GM12872 (cell line): ENCODE results near the gene PPP1R1B.

Experiments
- TF ChIP-seq, protein P1 (sequence below): IDR thresholded peaks from 3 replicates; pipeline ENCODE4 v1.5.1; 2011; ENCODE audit warnings: low read depth, mild to moderate bottlenecking, low read length, moderate library complexity; ENCODE audit not compliant: insufficient read depth

PPP1R1B gene

DNA sequence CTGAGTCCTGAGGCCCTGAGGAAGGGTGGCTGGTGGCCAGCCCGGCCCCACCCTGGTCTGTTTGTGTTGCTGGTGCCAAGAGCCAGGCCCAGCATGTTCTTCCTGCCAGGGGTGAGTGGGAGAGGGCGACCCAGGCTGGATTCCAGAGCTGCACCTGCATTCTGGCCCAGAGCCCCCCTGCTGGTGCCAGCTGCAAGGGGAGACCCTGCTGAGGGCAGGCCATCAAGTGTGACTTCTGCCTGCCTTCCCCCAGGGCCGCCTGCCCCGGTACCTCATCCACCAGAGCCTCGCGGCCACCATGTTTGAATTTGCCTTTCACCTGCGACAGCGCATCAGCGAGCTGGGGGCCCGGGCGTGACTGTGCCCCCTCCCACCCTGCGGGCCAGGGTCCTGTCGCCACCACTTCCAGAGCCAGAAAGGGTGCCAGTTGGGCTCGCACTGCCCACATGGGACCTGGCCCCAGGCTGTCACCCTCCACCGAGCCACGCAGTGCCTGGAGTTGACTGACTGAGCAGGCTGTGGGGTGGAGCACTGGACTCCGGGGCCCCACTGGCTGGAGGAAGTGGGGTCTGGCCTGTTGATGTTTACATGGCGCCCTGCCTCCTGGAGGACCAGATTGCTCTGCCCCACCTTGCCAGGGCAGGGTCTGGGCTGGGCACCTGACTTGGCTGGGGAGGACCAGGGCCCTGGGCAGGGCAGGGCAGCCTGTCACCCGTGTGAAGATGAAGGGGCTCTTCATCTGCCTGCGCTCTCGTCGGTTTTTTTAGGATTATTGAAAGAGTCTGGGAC is 36.0 kb downstream of the PPP1R1B start:
- TF ChIP-seq, protein P1, sequence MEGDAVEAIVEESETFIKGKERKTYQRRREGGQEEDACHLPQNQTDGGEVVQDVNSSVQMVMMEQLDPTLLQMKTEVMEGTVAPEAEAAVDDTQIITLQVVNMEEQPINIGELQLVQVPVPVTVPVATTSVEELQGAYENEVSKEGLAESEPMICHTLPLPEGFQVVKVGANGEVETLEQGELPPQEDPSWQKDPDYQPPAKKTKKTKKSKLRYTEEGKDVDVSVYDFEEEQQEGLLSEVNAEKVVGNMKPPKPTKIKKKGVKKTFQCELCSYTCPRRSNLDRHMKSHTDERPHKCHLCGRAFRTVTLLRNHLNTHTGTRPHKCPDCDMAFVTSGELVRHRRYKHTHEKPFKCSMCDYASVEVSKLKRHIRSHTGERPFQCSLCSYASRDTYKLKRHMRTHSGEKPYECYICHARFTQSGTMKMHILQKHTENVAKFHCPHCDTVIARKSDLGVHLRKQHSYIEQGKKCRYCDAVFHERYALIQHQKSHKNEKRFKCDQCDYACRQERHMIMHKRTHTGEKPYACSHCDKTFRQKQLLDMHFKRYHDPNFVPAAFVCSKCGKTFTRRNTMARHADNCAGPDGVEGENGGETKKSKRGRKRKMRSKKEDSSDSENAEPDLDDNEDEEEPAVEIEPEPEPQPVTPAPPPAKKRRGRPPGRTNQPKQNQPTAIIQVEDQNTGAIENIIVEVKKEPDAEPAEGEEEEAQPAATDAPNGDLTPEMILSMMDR = no peak

DNA sequence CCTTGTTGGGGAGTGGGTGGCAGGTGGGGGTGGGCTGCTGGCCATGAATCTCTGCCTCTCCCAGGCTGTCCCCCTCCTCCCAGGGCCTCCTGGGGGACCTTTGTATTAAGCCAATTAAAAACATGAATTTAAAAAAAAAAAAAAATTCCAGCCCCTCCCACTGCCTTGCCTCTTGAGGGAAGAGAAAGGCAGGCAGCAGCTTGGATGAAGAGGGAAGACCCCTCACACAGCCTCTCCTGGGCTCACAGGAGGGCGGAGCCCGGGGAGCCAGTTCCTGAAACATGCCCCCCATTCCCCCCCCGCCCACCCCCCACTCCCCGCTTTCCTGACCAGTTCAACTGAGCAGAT is 36.6 kb downstream of the PPP1R1B start:
- TF ChIP-seq, protein P1 = no peak

DNA sequence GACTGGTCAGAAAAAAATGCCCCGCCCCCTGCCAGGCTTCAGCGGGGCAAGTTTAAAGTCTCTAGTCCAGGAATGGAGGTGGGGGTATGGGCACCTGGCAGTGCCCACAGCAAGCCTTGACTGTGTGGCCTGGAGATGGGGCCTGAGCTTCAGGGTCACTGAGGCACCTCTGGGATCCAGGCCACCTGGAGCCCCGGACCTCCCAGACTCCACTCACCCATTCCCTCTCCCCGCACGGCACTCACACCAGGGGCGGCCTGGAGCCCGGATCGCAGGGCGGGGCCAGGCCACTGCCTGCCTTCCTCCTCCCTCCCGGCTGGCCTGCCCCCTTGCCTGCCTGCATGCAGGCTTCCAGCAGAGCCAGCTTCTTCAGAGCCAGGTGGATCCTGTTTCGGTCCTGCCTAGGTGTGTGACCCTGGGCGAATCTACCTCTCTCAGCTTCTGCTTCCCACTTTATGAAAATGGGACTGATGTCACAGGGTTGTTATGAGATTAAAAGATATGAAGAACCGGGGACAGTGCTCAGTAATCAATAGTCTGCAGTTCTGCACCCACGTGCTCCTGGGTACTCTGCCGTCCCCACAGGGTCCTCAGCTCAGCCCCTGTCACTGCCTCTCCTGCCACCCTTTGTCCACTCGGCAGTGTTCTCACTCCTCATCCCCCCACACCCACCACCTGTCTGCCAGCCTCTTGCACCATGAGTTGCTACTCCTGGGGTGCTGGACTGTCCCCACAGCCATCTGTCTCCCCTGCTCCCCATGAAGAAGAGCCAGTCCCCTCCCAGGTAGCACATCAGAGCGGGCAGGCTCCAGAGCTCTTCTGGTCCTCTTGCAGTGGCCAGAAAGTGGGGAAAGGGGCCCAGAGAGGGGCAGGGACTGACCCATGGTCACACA is 37.2 kb downstream of the PPP1R1B start:
- TF ChIP-seq, protein P1 = no peak

DNA sequence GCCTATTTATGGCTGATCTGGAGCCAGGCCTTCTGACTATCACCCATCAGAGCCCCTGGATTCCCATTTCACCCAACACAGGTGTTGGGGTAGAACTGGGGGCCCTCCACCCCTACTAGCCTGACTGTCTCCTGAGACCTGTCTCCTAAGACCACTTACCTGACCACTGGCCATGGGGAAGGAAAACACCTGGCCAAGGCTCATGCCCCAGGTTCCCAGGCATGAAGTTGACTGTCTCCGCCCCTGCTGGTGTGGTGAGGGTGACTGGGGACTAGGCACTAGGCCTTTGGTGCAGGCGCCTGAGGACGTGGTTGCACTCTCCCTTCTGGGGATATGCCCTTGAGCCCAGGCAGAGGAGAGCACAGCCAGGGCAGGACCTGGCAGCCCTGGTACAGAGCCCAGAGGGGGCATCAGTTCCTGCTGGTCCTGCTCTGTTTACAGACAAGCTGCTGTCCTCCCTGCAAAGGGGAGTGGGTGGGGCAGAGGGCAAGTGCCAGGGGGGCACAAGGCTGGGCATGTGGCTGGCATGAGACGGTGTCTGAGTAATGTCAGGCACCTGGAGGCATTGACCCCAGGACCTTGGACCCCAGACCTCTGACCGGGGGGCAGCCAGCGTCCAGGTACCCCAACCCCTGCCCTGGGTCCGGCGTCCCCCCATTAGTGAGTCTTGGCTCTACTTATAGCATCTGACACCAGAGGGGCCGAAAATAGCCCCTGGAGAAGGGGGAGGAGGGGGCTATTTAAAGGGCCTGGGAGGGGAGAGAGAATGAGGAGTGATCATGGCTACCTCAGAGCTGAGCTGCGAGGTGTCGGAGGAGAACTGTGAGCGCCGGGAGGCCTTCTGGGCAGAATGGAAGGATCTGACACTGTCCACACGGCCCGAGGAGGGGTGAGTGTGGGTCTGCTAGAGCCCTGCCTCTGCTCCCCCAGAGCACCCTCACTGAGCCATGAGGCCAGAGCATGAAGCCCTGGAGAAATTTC is 38.1 kb downstream of the PPP1R1B start, which contains the start of gene TCAP:
TSS of gene TCAP (plus strand) at position 769 of the 981 bp plus-strand sequence. CDS start at position 780, 11 bp downstream.
- TF ChIP-seq, protein P1 = no peak

DNA sequence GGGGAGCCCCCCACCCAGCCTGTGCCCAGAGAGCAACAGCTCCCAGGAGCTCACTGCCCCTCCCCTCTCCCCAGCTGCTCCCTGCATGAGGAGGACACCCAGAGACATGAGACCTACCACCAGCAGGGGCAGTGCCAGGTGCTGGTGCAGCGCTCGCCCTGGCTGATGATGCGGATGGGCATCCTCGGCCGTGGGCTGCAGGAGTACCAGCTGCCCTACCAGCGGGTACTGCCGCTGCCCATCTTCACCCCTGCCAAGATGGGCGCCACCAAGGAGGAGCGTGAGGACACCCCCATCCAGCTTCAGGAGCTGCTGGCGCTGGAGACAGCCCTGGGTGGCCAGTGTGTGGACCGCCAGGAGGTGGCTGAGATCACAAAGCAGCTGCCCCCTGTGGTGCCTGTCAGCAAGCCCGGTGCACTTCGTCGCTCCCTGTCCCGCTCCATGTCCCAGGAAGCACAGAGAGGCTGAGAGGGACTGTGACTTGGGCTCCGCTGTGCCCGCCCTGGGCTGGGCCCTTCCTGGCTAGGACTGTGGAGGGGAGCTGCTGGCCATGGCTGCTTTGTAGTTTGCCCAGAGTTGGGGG is 39.0 kb downstream of the PPP1R1B start:
- TF ChIP-seq, protein P1 = no peak

DNA sequence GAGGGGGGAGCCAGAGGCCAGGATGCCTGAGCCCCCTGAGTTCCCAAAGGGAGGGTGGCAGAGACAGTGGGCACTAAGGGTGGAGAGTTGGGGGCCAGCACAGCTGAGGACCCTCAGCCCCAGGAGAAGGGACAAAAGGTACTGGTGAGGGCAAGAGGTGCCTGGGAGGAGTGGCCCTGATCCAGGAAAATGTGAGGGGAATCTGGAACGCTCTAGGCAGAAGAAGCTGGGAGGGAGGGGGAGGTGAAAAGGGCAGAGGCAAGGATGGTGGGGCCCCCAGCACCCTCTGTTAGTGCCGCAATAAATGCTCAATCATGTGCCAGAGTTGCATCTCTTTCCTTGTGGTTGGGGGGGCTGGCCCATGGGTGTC is 39.5 kb downstream of the PPP1R1B start:
- TF ChIP-seq, protein P1 = no peak
